Tibial nerve (tissue), 4 donors: ENCODE measurements around the gene EPSTI1. TPM values are rescaled to one million over a fixed set of nuclear protein-coding genes. Genes with fewer than 3 reads are reported as not detected.
A peak's percentile ranks its signal among the peaks of the same experiment; 100 is the strongest.

ENCODE experiments used
- DNase-seq, 2 donors: peaks; one replicate each; pipeline ENCODE4 v3.0.0-alpha.2; 2019; ENCODE audit warnings: low spot score in 2 of 2
- H3K27ac ChIP-seq, 4 donors: fragments of 200-600 bp; sonication (generic) in 3 of 4; one replicate each; pipeline ENCODE4 v1.5.1; 2017 to 2019; ENCODE audit warnings: mild to moderate bottlenecking in 1 of 4
- H3K27me3 ChIP-seq, 2 donors: fragments of 200-600 bp; sonication (generic) in 1 of 2; one replicate each; pipeline versions ENCODE4 v1.5.1 to v1.6.0; 2017 to 2019
- H3K36me3 ChIP-seq, 3 donors: fragments of 200-600 bp; sonication (generic); one replicate each; pipeline ENCODE4 v1.5.1; 2018 to 2019
- H3K4me1 ChIP-seq, 4 donors: fragments of 200-600 bp; sonication (generic) in 3 of 4; one replicate each; pipeline ENCODE4 v1.5.1; 2017 to 2019
- H3K4me3 ChIP-seq, 4 donors: fragments of 200-600 bp; sonication (generic) in 3 of 4; one replicate each; pipeline ENCODE4 v1.5.1; 2017 to 2019; ENCODE audit warnings: mild to moderate bottlenecking in 1 of 4, moderate library complexity in 1 of 4
- H3K9me3 ChIP-seq, 4 donors: fragments of 200-600 bp; sonication (generic) in 3 of 4; one replicate each; pipeline ENCODE4 v1.5.1; 2017 to 2019
- CTCF ChIP-seq, 5 experiments: fragments of 200-600 bp in 3 of 5; fragments of 450-650 bp in 2 of 5; sonication (generic) in 3 of 5; IDR thresholded peaks; one replicate each; pipeline ENCODE4 v1.5.1; 2016 to 2019; ENCODE audit warnings: antibody characterized with exemption in 5 of 5, mild to moderate bottlenecking in 3 of 5, moderate library complexity in 2 of 5
- EP300 ChIP-seq, 2 donors: sonication (generic); formaldehyde crosslinking; IDR thresholded peaks; one replicate each; pipeline ENCODE4 v1.6.1; 2017; ENCODE audit warnings: antibody characterized with exemption in 2 of 2, mild to moderate bottlenecking in 1 of 2
- POLR2A ChIP-seq, 2 donors: fragments of 450-650 bp; IDR thresholded peaks; one replicate each; pipeline ENCODE4 v1.6.1; 2017; ENCODE audit warnings: antibody characterized with exemption in 2 of 2, mild to moderate bottlenecking in 2 of 2, moderate library complexity in 2 of 2
- WGBS, 2 donors: methylation state at CpG; one replicate each; pipeline ENCODE4 v1.1.5; 2018; 5-methylcytosine and 5-hydroxymethylcytosine counted together
- total RNA-seq, 4 donors: library from RNA; depleted of rRNA; stranded (reverse); fragments of >200 nt; gene quantifications; one replicate each; pipeline ENCODE4 v1.1.0, GENCODE V29; 2016

The EPSTI1 gene
- total RNA-seq, 4 donors from 2014 or later: 1.4 to 16.8 (median 3.3) TPM

GRCh38 chr13:42969565-42970172 lies 22.4 kb downstream of the EPSTI1 start:
- peak; percentile 47 to 81 for DNase-seq
- H3K4me1 ChIP-seq: peaks cover 0 to 10% (median 2%) of the 10 kb centered on the region in 4 donors
- peak; percentile 60 to 78 (median 67) for TF ChIP-seq CTCF (IDR thresholded peaks at IDR 0.05)
- no peak for TF ChIP-seq EP300 (IDR thresholded peaks at IDR 0.05)
- no peak for TF ChIP-seq POLR2A (IDR thresholded peaks at IDR 0.05)
- no peaks in the 10 kb centered on the region for H3K9me3 ChIP-seq
- H3K27me3 ChIP-seq: no peaks in the 10 kb centered on the region
- no peak overlapping the region for H3K27ac ChIP-seq
- no peak overlapping the region for H3K4me3 ChIP-seq
- H3K36me3 ChIP-seq: no peaks in the 10 kb centered on the region
- 53 to 55% methylated on average over 12 of the region's 12 CpGs for WGBS, 2 donors

GRCh38 chr13:42968906-42969305 lies 23.1 kb downstream of the EPSTI1 start:
- Histone ChIP-seq H3K9me3 (no peaks in the 10 kb centered on the region), H3K4me3 (no peak overlapping the region), H3K36me3 (no peaks in the 10 kb centered on the region), H3K27me3 (no peaks in the 10 kb centered on the region), H3K27ac (no peak overlapping the region), H3K4me1 (peaks cover 0 to 10% (median 2%) of the 10 kb centered on the region in 4 donors)
- 76 to 83% methylated on average over 8 of the region's 8 CpGs for WGBS, 2 donors
- DNase-seq: no peak
- TF ChIP-seq EP300 (IDR thresholded peaks at IDR 0.05) (no peak), CTCF (IDR thresholded peaks at IDR 0.05) (no peak), POLR2A (IDR thresholded peaks at IDR 0.05) (no peak)

- H3K4me1 ChIP-seq: peaks cover 0 to 10% (median 2%) of the 10 kb centered on the region in 4 donors
These were observed 24.4 kb downstream of the EPSTI1 start for GRCh38 chr13:42967660-42968059.

GRCh38 chr13:42965281-42965680 lies 26.8 kb downstream of the EPSTI1 start:
- H3K4me1 ChIP-seq: peaks cover 0 to 10% (median 2%) of the 10 kb centered on the region in 4 donors
- H3K4me3 ChIP-seq: no peak overlapping the region
- WGBS, 2 donors: 50% methylated on average over 2 of the region's 2 CpGs
- no peaks in the 10 kb centered on the region for H3K9me3 ChIP-seq
- peaks cover 0 to 27% (median 0%) of the 10 kb centered on the region in 3 donors for H3K36me3 ChIP-seq
- TF ChIP-seq POLR2A (IDR thresholded peaks at IDR 0.05): no peak
- no peak for TF ChIP-seq CTCF (IDR thresholded peaks at IDR 0.05)
- no peak for TF ChIP-seq EP300 (IDR thresholded peaks at IDR 0.05)
- DNase-seq: no peak
- no peaks in the 10 kb centered on the region for H3K27me3 ChIP-seq
- no peak overlapping the region for H3K27ac ChIP-seq

More at GRCh38 chr13:42967660-42968059, 24.4 kb downstream of the EPSTI1 start:
- no peak for DNase-seq
- TF ChIP-seq CTCF (IDR thresholded peaks at IDR 0.05) (no peak), POLR2A (IDR thresholded peaks at IDR 0.05) (no peak), EP300 (IDR thresholded peaks at IDR 0.05) (no peak)
- Histone ChIP-seq H3K27ac (peak overlapping the region in 1 of 4 donors; percentile 56), H3K27me3 (no peaks in the 10 kb centered on the region), H3K36me3 (peaks cover 0 to 3% (median 0%) of the 10 kb centered on the region in 3 donors), H3K4me3 (no peak overlapping the region), H3K9me3 (no peaks in the 10 kb centered on the region)
- 74 to 79% methylated on average over 5 of the region's 5 CpGs for WGBS, 2 donors

- H3K4me1 ChIP-seq: peaks cover 0 to 7% (median 2%) of the 10 kb centered on the region in 4 donors
- H3K4me3 ChIP-seq: no peak overlapping the region
- H3K27me3 ChIP-seq: no peaks in the 10 kb centered on the region
- no peaks in the 10 kb centered on the region for H3K9me3 ChIP-seq
- H3K36me3 ChIP-seq: peaks cover 0 to 30% (median 0%) of the 10 kb centered on the region in 3 donors
- H3K27ac ChIP-seq: no peak overlapping the region
- 53 to 76% methylated on average over 1 of the region's 1 CpG for WGBS, 2 donors
- no peak for TF ChIP-seq POLR2A (IDR thresholded peaks at IDR 0.05)
- no peak for TF ChIP-seq EP300 (IDR thresholded peaks at IDR 0.05)
- no peak for TF ChIP-seq CTCF (IDR thresholded peaks at IDR 0.05)
- no peak for DNase-seq
These were observed 27.3 kb downstream of the EPSTI1 start for GRCh38 chr13:42964761-42965161.
